IMR-90 (cell line): ENCODE measurements around the gene CCDC30. TPM values are rescaled to one million over a fixed set of nuclear protein-coding genes. Genes with fewer than 3 reads are reported as not detected.

Experiments used
- ATAC-seq: fragments of 200-7000 bp; cut with Tn5 transposase; 2 replicates; pipeline ENCODE4 v1.9.1; 2020; ENCODE audit warnings: low read depth, mild to moderate bottlenecking, moderate library complexity
- BruUV-seq: library from RNA; stranded (reverse); fragments of 400-500 nt; replicated peaks from 2 replicates; lab custom pipeline; 2021; lab: Mats Ljungman, UMichigan
- CTCF ChIA-PET: fragments of 300-600 bp; formaldehyde crosslinking; extraction: SDS; loops from one replicate; lab custom pipeline; 2021; ENCODE audit warnings: antibody characterized with exemption; lab: Yijun Ruan, JAX
- POLR2A ChIA-PET: fragments of 300-600 bp; sonication (Branson Sonifier 250); formaldehyde crosslinking; loops from one replicate; lab custom pipeline; 2022; ENCODE audit warnings: antibody characterized with exemption; ENCODE audit not compliant: unreplicated experiment; lab: Charles Lee
- DNase-seq: peaks from one replicate; pipeline ENCODE4 v3.0.0; 2013
- H2AFZ ChIP-seq: replicated peaks from 2 replicates; pipeline ENCODE3; 2013; ENCODE audit warnings: low read length, mild to moderate bottlenecking; ENCODE audit not compliant: poor library complexity
- H2AK5ac ChIP-seq: 2 replicates; pipeline ENCODE4 v1.6.1; 2013; ENCODE audit warnings: low read depth, low read length, inconsistent platforms
- H2AK9ac ChIP-seq: replicated peaks from 2 replicates; pipeline ENCODE3; 2013; ENCODE audit warnings: mild to moderate bottlenecking, low read depth, low read length, moderate library complexity; ENCODE audit not compliant: poor library complexity
- H2BK120ac ChIP-seq: 2 replicates; pipeline ENCODE4 v1.6.1; 2013; ENCODE audit warnings: low read depth, low read length, inconsistent platforms
- H2BK15ac ChIP-seq: 3 replicates; pipeline ENCODE4 v1.6.1; 2013; ENCODE audit warnings: low read depth, low read length, inconsistent platforms
- H2BK20ac ChIP-seq: 2 replicates; pipeline ENCODE4 v1.6.1; 2013; ENCODE audit warnings: low read depth, mild to moderate bottlenecking, inconsistent platforms, low read length, moderate library complexity
- H2BK5ac ChIP-seq: 2 replicates; pipeline ENCODE4 v1.6.1; 2013; ENCODE audit warnings: mild to moderate bottlenecking, low read depth, low read length, inconsistent platforms; ENCODE audit not compliant: poor library complexity, severe bottlenecking
- H3K14ac ChIP-seq: replicated peaks from 2 replicates; pipeline ENCODE4 v1.6.1; 2013; ENCODE audit warnings: low read depth, low read length, inconsistent platforms
- H3K18ac ChIP-seq: 2 replicates; pipeline ENCODE4 v1.6.1; 2013; ENCODE audit warnings: low read depth, low read length, control low read depth
- H3K23ac ChIP-seq: 2 replicates; pipeline ENCODE4 v1.6.1; 2013; ENCODE audit warnings: low read depth, low read length, inconsistent platforms
- H3K27ac ChIP-seq: 2 replicates; pipeline ENCODE4 v1.5.1; 2013; ENCODE audit warnings: mild to moderate bottlenecking, control low read depth, low read length; ENCODE audit not compliant: insufficient read depth
- H3K27me3 ChIP-seq: 2 replicates; pipeline ENCODE4 v1.6.1; 2013; ENCODE audit warnings: low read length; ENCODE audit not compliant: control insufficient read depth, insufficient read depth
- H3K36me3 ChIP-seq: 2 replicates; pipeline ENCODE4 v1.6.1; 2013; ENCODE audit warnings: low read length, mixed read lengths; ENCODE audit not compliant: control insufficient read depth, insufficient read depth
- H3K4ac ChIP-seq: 2 replicates; pipeline ENCODE4 v1.6.1; 2013; ENCODE audit warnings: low read depth, low read length, inconsistent platforms
- H3K4me1 ChIP-seq: 2 replicates; pipeline ENCODE4 v1.6.1; 2013; ENCODE audit warnings: low read length, mixed read lengths; ENCODE audit not compliant: control insufficient read depth, insufficient read depth
- H3K4me2 ChIP-seq: 2 replicates; pipeline ENCODE4 v1.6.1; 2013; ENCODE audit warnings: low read depth, mild to moderate bottlenecking, control low read depth, low read length, moderate library complexity
- H3K4me3 ChIP-seq: 2 replicates; pipeline ENCODE4 v1.5.1; 2013; ENCODE audit warnings: low read depth, mild to moderate bottlenecking, control low read depth, low read length, moderate library complexity; ENCODE audit not compliant: insufficient read depth
- H3K56ac ChIP-seq: 2 replicates; pipeline ENCODE4 v1.6.1; 2013; ENCODE audit warnings: low read length, inconsistent platforms; ENCODE audit not compliant: insufficient read depth; ENCODE audit errors: extremely low read depth
- H3K79me1 ChIP-seq, 2 experiments: 2 replicates each; pipeline ENCODE4 v1.6.1; 2013; ENCODE audit warnings: low read length in 2 of 2, inconsistent platforms in 1 of 2, low read depth in 1 of 2
- H3K9ac ChIP-seq: 2 replicates; pipeline ENCODE4 v1.6.1; 2013; ENCODE audit warnings: low read depth, low read length, control low read depth
- H3K9me1 ChIP-seq: 2 replicates; pipeline ENCODE4 v1.6.1; 2013; ENCODE audit warnings: low read length, inconsistent platforms; ENCODE audit not compliant: insufficient read depth
- H3K9me3 ChIP-seq: 2 replicates; pipeline ENCODE4 v1.6.1; 2013; ENCODE audit warnings: low read length; ENCODE audit not compliant: control insufficient read depth, insufficient read depth
- H4K20me1 ChIP-seq: 2 replicates; pipeline ENCODE4 v1.6.1; 2013; ENCODE audit warnings: low read length, inconsistent platforms; ENCODE audit not compliant: insufficient read depth
- H4K5ac ChIP-seq: 2 replicates; pipeline ENCODE4 v1.6.1; 2013; ENCODE audit warnings: mild to moderate bottlenecking, low read depth, low read length, control low read depth
- H4K8ac ChIP-seq, 2 experiments: 2 replicates each; pipeline ENCODE4 v1.6.1; 2013; ENCODE audit warnings: low read depth in 2 of 2, low read length in 2 of 2, control low read depth in 1 of 2, inconsistent platforms in 1 of 2
- H4K91ac ChIP-seq: 2 replicates; pipeline ENCODE4 v1.6.1; 2013; ENCODE audit warnings: low read depth, low read length, inconsistent platforms; ENCODE audit not compliant: insufficient read depth
- BHLHE40 ChIP-seq: fragments of 150-350 bp; IDR thresholded peaks from 2 replicates; pipeline ENCODE4 v1.6.1; 2016; ENCODE audit warnings: mild to moderate bottlenecking, low read depth, low read length
- CEBPB ChIP-seq: IDR thresholded peaks from 2 replicates; pipeline ENCODE4 v1.6.1; 2012; ENCODE audit warnings: low read depth, low read length, improper control_type of control experiment
- CHD1 ChIP-seq: IDR thresholded peaks from 2 replicates; pipeline ENCODE4 v1.6.1; 2012; ENCODE audit warnings: low read depth, low read length, improper control_type of control experiment
- FOS ChIP-seq: fragments of 150-350 bp; IDR thresholded peaks from 2 replicates; pipeline ENCODE4 v1.6.1; 2016; ENCODE audit warnings: low read depth, low read length
- MAFK ChIP-seq: IDR thresholded peaks from 2 replicates; pipeline ENCODE4 v1.6.1; 2012; ENCODE audit warnings: low read depth, low read length, improper control_type of control experiment
- MAZ ChIP-seq: IDR thresholded peaks from 2 replicates; pipeline ENCODE4 v1.6.1; 2012; ENCODE audit warnings: low read depth, mild to moderate bottlenecking, low read length, improper control_type of control experiment, moderate library complexity, borderline replicate concordance
- MXI1 ChIP-seq: IDR thresholded peaks from 2 replicates; pipeline ENCODE4 v1.6.1; 2012; ENCODE audit warnings: low read depth, mild to moderate bottlenecking, low read length, moderate library complexity, borderline replicate concordance
- NFE2L2 ChIP-seq: fragments of 150-350 bp; IDR thresholded peaks from 2 replicates; pipeline ENCODE4 v1.6.1; 2016; ENCODE audit warnings: low read depth, mild to moderate bottlenecking, low read length
- POLR2A ChIP-seq: IDR thresholded peaks from 2 replicates; pipeline ENCODE4 v1.6.1; 2012; ENCODE audit warnings: mild to moderate bottlenecking, low read depth, low read length
- RAD21 ChIP-seq: IDR thresholded peaks from 2 replicates; pipeline ENCODE4 v1.6.1; 2012; ENCODE audit warnings: low read length, improper control_type of control experiment
- RCOR1 ChIP-seq: IDR thresholded peaks from 2 replicates; pipeline ENCODE4 v1.6.1; 2012; ENCODE audit warnings: mild to moderate bottlenecking, low read length, improper control_type of control experiment; ENCODE audit not compliant: insufficient replicate concordance
- RFX5 ChIP-seq: IDR thresholded peaks from 2 replicates; pipeline ENCODE4 v1.8.0; 2012; ENCODE audit warnings: low read depth, mild to moderate bottlenecking, low read length, moderate library complexity
- SMC3 ChIP-seq: fragments of 150-350 bp; IDR thresholded peaks from 2 replicates; pipeline ENCODE4 v1.6.1; 2016; ENCODE audit warnings: low read depth, mild to moderate bottlenecking, antibody characterized with exemption, low read length, moderate library complexity
- WGBS, 2 experiments: methylation state at CpG; one replicate each; pipeline versions ENCODE4 v1.1.5 to v1.1.7; 2013; ENCODE audit warnings: missing lambda C conversion rate in 2 of 2; ENCODE audit not compliant: insufficient read length in 1 of 2; ENCODE audit errors: extremely low coverage in 2 of 2; 5-methylcytosine and 5-hydroxymethylcytosine counted together
- dilution Hi-C: fragments of 300-500 bp; cut with HindIII; formaldehyde crosslinking; loops from one replicate; pipeline ENCODE4 v1.14.3; 2018; ENCODE audit warnings: low sequenced_read_pairs; ENCODE audit not compliant: unreplicated experiment
- in situ Hi-C: fragments of 300-500 bp; cut with MboI; formaldehyde crosslinking; loops from 3 replicates; pipeline ENCODE4 v1.14.3; 2019; ENCODE audit warnings: low sequenced_read_pairs, inconsistent platforms, mixed read lengths
- intact Hi-C: fragments of 100-400 bp; cut with micrococcal nuclease; formaldehyde crosslinking; loops from 2 replicates; pipeline ENCODE4 v1.10.0; 2022
- polyA plus RNA-seq, 3 experiments: library from polyadenylated mRNA; depleted of rRNA; stranded (reverse); fragments of >200 nt; gene quantifications; 2 replicates each; pipeline ENCODE4 v1.2.3, GENCODE V29; 2012; ENCODE audit warnings: low replicate concordance in 1 of 3
- total RNA-seq: library from RNA; depleted of rRNA; stranded (reverse); fragments of >200 nt; gene quantifications from 2 replicates; pipeline ENCODE4 v1.2.3, GENCODE V29; 2012
- TF ChIP-seq, protein P1 (sequence below): fragments of 150-350 bp; IDR thresholded peaks from 2 replicates; pipeline ENCODE4 v1.6.1; 2017; ENCODE audit warnings: mild to moderate bottlenecking, antibody characterized with exemption, low read length, low read depth
- TF ChIP-seq, protein P2 (sequence below): conservative IDR thresholded peaks from 2 replicates; pipeline ENCODE4 v1.5.1; 2012; ENCODE audit warnings: mild to moderate bottlenecking, low read depth, low read length, improper control_type of control experiment
- TF ChIP-seq, protein P3 (sequence below): fragments of 150-350 bp; IDR thresholded peaks from 2 replicates; pipeline ENCODE4 v1.6.1; 2016; ENCODE audit warnings: low read depth, mild to moderate bottlenecking, low read length, moderate library complexity, borderline replicate concordance

Gene CCDC30
- total and polyA plus RNA-seq, 2 of the 4 experiments (the other 2 are of a cell fraction): 0.14 to 0.18 TPM

DNA sequence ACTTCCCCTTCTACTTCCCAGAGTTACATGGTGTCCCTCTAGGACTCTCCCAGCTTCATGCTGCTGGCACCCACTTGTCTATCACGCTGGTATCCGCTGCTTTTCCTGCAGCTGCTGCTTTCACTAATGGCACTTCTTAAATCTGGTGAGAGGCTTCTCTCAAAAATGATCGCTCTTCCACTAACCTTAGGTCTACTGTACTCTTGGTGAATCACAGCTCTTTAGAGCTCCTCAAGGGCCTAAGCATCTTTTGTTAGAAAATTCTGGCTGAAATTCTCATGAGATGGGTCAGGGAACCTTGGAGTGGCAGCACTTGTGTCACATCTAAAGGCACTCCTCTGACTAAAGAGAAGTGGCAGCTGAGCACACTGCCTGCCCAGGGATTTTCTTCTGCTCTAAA lies 39.4 kb upstream of the CCDC30 start:
- in situ Hi-C loops (no loop called here), dilution Hi-C loops (no loop called here), intact Hi-C loops (no loop called here)
- Histone ChIP-seq H3K56ac (no peak overlapping the region), H3K36me3 (no peaks in the 10 kb centered on the region), H3K27ac (no peak overlapping the region), H2AK5ac (no peak overlapping the region), H3K14ac (no peak overlapping the region), H3K9me1 (no peaks in the 10 kb centered on the region), H4K8ac (no peak overlapping the region), H2AK9ac (no peak overlapping the region), H2BK120ac (no peak overlapping the region), H3K4ac (no peak overlapping the region), H3K4me2 (no peak overlapping the region), H3K27me3 (peaks cover 35% of the 10 kb centered on the region), H3K9me3 (no peaks in the 10 kb centered on the region), H2BK5ac (no peak overlapping the region), H3K23ac (no peak overlapping the region), H3K18ac (no peak overlapping the region), H3K4me1 (peaks cover 3% of the 10 kb centered on the region; the same call in 1 of the 2 replicates), H4K91ac (no peak overlapping the region), H4K20me1 (no peaks in the 10 kb centered on the region), H3K4me3 (no peak overlapping the region), H4K5ac (no peak overlapping the region), H2BK20ac (no peak overlapping the region), H3K9ac (no peak overlapping the region), H3K79me1 (no peaks in the 10 kb centered on the region), H2AFZ (no peak overlapping the region), H2BK15ac (no peak overlapping the region)
- WGBS, 2 experiments: 40% methylated on average over 1 of the region's 3 CpGs; no CpG with 5 or more reads in 1 of the 2 experiments
- TF ChIP-seq POLR2A (no peak), CEBPB (no peak), FOS (no peak), CHD1 (no peak), RFX5 (no peak), BHLHE40 (no peak), SMC3 (no peak), RAD21 (no peak), RCOR1 (no peak), MXI1 (no peak), MAFK (no peak), NFE2L2 (no peak), MAZ (no peak)
- TF ChIP-seq, protein P1, sequence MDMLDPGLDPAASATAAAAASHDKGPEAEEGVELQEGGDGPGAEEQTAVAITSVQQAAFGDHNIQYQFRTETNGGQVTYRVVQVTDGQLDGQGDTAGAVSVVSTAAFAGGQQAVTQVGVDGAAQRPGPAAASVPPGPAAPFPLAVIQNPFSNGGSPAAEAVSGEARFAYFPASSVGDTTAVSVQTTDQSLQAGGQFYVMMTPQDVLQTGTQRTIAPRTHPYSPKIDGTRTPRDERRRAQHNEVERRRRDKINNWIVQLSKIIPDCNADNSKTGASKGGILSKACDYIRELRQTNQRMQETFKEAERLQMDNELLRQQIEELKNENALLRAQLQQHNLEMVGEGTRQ: no peak
- TF ChIP-seq, protein P2, sequence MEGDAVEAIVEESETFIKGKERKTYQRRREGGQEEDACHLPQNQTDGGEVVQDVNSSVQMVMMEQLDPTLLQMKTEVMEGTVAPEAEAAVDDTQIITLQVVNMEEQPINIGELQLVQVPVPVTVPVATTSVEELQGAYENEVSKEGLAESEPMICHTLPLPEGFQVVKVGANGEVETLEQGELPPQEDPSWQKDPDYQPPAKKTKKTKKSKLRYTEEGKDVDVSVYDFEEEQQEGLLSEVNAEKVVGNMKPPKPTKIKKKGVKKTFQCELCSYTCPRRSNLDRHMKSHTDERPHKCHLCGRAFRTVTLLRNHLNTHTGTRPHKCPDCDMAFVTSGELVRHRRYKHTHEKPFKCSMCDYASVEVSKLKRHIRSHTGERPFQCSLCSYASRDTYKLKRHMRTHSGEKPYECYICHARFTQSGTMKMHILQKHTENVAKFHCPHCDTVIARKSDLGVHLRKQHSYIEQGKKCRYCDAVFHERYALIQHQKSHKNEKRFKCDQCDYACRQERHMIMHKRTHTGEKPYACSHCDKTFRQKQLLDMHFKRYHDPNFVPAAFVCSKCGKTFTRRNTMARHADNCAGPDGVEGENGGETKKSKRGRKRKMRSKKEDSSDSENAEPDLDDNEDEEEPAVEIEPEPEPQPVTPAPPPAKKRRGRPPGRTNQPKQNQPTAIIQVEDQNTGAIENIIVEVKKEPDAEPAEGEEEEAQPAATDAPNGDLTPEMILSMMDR: no peak
- TF ChIP-seq, protein P3, sequence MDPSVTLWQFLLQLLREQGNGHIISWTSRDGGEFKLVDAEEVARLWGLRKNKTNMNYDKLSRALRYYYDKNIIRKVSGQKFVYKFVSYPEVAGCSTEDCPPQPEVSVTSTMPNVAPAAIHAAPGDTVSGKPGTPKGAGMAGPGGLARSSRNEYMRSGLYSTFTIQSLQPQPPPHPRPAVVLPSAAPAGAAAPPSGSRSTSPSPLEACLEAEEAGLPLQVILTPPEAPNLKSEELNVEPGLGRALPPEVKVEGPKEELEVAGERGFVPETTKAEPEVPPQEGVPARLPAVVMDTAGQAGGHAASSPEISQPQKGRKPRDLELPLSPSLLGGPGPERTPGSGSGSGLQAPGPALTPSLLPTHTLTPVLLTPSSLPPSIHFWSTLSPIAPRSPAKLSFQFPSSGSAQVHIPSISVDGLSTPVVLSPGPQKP: no peak
- ChIA-PET POLR2A (no interaction called here), CTCF (no interaction called here)
- ATAC-seq (no peak), DNase-seq (no peak)
- BruUV-seq: no TSS peak
